GM18519 (cell line): ENCODE data around the gene VTN.

Experiments used
- ATAC-seq: cut with Tn5 transposase; IDR thresholded peaks from one replicate; pipeline ENCODE4 v1.9.1; 2021; ENCODE audit warnings: mild to moderate bottlenecking, moderate library complexity; ENCODE audit not compliant: unreplicated experiment, low FRiP score

The VTN gene

GRCh38 chr17:28371245-28372202 is 1.4 kb upstream of the VTN start, which contains the start of gene SARM1:
Gene SARM1 (plus strand): TSS chr17:28371694. CDS start chr17:28372033, 339 bp downstream.
- peak; percentile 65 for ATAC-seq

GRCh38 chr17:28370744-28371103 is 617 bp upstream of the VTN start:
- no peak for ATAC-seq

- no peak for ATAC-seq
Measured at GRCh38 chr17:28369684-28370034, 448 bp downstream of the VTN start.

GRCh38 chr17:28368915-28369683 is 1.0 kb downstream of the VTN start:
- no peak for ATAC-seq

- no peak for ATAC-seq
Measured at GRCh38 chr17:28368306-28368831, 1.7 kb downstream of the VTN start.

DNA sequence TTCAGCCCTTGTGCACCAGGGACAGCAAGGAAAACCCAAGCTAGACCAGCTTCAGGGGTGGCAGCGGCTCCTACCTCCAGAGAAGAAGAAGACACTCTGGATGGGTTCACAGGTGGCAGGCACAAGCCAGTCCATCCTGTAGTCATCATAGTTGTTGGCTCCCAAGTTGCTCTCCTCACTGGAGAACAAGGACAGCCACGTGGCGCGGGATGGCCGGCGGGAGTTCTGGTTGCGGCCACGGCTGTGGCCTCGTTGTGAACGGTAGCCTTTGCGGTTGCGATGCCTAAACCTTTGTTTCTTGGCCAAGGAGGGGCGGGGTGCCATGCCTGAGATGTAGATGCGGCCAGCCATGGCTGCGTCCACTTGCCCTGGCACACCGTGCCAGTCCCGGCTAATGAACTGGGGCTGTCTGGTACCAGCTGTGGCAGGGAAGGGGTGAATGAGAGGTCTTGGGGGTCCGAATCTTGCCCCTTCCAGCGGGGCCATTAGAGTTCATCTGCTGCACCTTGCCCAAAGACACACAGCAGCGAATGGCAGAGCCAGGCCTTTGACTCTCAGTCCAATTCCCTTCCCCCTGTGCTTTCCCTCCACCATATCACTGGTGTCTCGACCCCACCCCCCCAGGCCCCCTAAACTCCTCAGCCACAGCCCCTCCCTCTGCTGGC is 2.3 kb downstream of the VTN start:
- no peak for ATAC-seq

- no peak for ATAC-seq
Measured at GRCh38 chr17:28366605-28367004, 3.5 kb downstream of the VTN start.

- no peak for ATAC-seq
Measured at GRCh38 chr17:28365487-28365886, 4.6 kb downstream of the VTN start.

DNA sequence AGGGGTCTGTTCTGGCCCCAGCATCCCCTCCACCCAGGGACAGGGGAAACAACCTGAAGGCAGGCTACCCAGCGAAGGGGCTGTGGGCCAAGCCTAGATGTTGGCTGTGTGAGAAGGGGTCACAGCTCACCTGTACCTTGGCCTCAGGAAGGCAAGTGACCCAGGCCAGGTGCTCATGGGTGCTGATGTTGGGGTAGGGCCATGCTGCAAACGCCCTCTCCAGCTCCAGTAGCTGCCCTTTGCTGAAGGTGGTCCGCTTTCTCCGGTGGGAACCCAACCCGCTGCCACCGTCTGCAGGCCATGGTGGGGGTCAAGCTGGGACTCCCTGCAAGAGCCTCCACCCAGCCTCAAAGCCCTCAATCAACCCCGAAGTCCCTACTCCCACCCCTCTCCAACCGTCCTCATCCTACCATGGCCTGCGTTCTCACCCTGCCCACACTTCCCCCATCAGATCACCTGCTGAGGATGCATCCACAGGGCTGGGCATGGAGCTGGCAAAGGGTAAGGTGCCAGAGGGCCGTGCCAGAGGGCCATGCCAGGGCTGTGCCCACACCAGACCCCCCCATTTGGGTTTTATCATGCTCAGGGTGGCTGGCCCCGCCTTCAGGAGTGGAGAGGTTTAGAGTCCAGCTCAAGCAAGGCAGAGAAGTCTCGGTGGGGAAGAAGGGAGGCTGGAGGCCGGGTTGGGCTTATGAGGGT is 5.3 kb downstream of the VTN start, which contains the start of gene SEBOX:
SEBOX (minus strand) TSS at position 535 of the 699 bp plus-strand sequence; CDS start at position 487, 48 bp downstream.
- ATAC-seq = no peak

- ATAC-seq = no peak
Measured at GRCh38 chr17:28363776-28364650, 6.1 kb downstream of the VTN start.

GRCh38 chr17:28363186-28363585 is 6.9 kb downstream of the VTN start:
- ATAC-seq = no peak

DNA sequence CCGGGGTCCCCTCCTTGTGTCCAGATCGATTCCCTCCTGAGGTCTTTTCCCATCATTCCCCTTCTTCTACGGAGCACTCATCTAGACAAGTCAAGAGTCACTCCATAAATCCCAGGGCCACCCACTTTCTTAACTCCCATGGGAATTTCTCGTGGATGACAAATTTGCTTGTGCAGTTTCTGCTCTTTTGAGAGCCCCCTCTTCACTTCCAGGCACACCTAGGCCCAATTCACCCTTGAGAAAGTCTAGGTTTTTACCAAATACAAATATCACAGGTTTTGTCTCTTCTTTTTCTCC is 12.3 kb downstream of the VTN start:
- ATAC-seq = no peak

GRCh38 chr17:28357061-28357900 is 12.8 kb downstream of the VTN start, which contains the start of gene POLDIP2:
Gene POLDIP2 (minus strand): TSS chr17:28357527. CDS start chr17:28357448, 79 bp downstream.
- ATAC-seq = peak; percentile 82

DNA sequence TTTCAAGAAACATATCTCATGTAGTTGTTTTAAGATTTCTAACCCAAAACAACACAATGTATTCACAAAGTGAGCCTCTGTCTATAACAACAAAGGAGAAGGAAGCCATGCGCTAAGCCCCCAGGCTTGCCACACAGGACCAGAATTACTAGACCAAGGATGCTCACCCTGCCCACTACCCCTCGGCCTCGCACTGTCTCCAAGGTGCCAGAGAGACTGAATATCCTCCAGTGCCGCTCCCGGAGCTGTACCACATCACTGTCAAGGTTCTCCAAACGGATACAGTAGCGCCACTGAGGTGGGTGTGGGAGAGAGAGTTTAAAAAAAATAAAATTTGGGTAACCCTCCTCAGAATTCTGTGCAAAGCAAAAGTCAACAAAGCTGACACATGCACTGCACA is 19.8 kb downstream of the VTN start:
- ATAC-seq = no peak

DNA sequence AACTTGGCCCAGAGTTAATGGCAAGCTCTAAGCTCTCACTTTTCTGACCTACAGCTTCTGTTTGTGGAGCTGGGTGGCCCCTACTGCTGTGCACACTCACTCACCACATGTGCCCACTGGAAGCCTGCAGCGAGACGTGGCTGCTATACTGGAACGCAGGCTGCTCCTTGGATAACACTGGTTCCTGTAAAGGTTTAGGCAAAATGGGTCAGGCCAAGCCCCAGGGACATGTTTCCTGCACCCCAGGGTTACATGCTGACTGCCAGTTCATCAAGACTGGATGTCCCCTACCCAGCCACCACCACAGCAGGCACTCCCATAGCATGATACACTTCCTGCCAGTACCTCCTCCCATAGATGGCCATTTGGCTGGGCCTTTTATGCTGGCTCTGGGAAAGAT is 21.1 kb downstream of the VTN start:
- no peak for ATAC-seq

- no peak for ATAC-seq
Measured at GRCh38 chr17:28347261-28347891, 22.7 kb downstream of the VTN start.

GRCh38 chr17:28346746-28347246 is 23.3 kb downstream of the VTN start:
- ATAC-seq = no peak

DNA sequence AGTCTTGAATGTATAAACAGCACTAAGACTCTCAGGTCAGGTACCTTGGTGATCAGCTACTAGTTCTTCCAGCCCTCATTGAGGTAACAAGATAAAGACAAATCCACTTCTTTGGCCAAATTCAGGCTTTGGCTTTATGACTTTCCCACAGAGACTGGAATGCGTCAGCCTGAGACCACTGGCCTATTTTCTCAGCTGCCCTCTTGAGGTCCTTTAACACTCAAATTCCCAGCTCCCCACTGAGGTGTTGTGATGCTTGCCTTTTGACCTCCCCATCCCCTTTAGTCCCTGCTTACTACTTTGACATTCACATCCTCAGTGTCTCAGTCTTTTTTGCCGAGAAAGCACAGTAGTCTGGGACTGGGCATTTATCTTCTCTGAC is 23.9 kb downstream of the VTN start:
- ATAC-seq = no peak
